K562 (cell line): Measurements from ENCODE around the gene NELL1. TPM values are rescaled to one million over a fixed set of nuclear protein-coding genes. Genes with fewer than 3 reads are reported as not detected.

ENCODE experiments used
- ATAC-seq: fragments of 200-7000 bp; cut with Tn5 transposase; 3 replicates; pipeline ENCODE4 v1.9.1; 2020; ENCODE audit warnings: moderate library complexity
- BruUV-seq: library from RNA; stranded (reverse); fragments of 400-500 nt; replicated peaks from 2 replicates; lab custom pipeline; 2021; lab: Mats Ljungman, UMichigan
- CTCF ChIA-PET: fragments of 300-600 bp; formaldehyde crosslinking; extraction: SDS; loops from one replicate; lab custom pipeline; 2021; ENCODE audit warnings: low intra/inter-chr PET ratio; lab: Yijun Ruan, JAX
- POLR2A ChIA-PET: fragments of 300-600, 350-650 bp; sonication (Branson Sonifier 250); formaldehyde crosslinking; extraction: SDS; loops from one replicate; lab custom pipeline; 2021; ENCODE audit warnings: antibody characterized with exemption, inconsistent platforms; lab: Yijun Ruan, JAX
- DNase-seq, 4 experiments: peaks; one replicate each; pipeline versions ENCODE4 v3.0.0 to v3.0.0-alpha.2; 2011 to 2018; ENCODE audit warnings: low spot score in 3 of 4, mixed read lengths in 3 of 4; ENCODE audit errors: extremely low read depth in 1 of 4
- FAIRE-seq: peaks from 2 replicates; lab custom pipeline; 2011; peaks lifted over from hg19 to GRCh38; lab: Jason Lieb, UNC
- H2AFZ ChIP-seq: 2 replicates; pipeline ENCODE4 v1.6.0; 2011; ENCODE audit warnings: low read depth, low read length, control low read depth, inconsistent platforms
- H3K27ac ChIP-seq: fragments of 200-600 bp; 3 replicates; pipeline ENCODE4 v1.8.0; 2011; ENCODE audit warnings: low read depth, mild to moderate bottlenecking, control low read depth, inconsistent platforms, low read length, moderate library complexity, mixed read lengths; ENCODE audit errors: extremely low read depth
- H3K27me3 ChIP-seq, 2 experiments: fragments of 300-600 bp in 1 of 2; 2 replicates in 1 of 2; 3 replicates in 1 of 2; pipeline versions ENCODE4 v1.6.0 to v1.8.0; 2011; ENCODE audit warnings: inconsistent platforms in 2 of 2, low read length in 2 of 2, mild to moderate bottlenecking in 1 of 2, mixed read lengths in 1 of 2, moderate library complexity in 1 of 2; ENCODE audit not compliant: control insufficient read depth in 2 of 2, insufficient read depth in 2 of 2
- H3K36me3 ChIP-seq: fragments of 300-600 bp; 3 replicates; pipeline ENCODE4 v1.8.0; 2011; ENCODE audit warnings: mild to moderate bottlenecking, low read length, inconsistent platforms; ENCODE audit not compliant: control insufficient read depth, insufficient read depth
- H3K4me1 ChIP-seq, 2 experiments: fragments of 200-600 bp in 1 of 2; replicated peaks in 1 of 2; 2 replicates in 1 of 2; 3 replicates in 1 of 2; pipeline versions ENCODE4 v1.5.1 to v1.8.0; 2011; ENCODE audit warnings: inconsistent platforms in 2 of 2, low read length in 2 of 2, mild to moderate bottlenecking in 1 of 2, mixed read lengths in 1 of 2, moderate library complexity in 1 of 2; ENCODE audit not compliant: control insufficient read depth in 2 of 2, insufficient read depth in 2 of 2
- H3K4me2 ChIP-seq: 2 replicates; pipeline ENCODE4 v1.6.1; 2011; ENCODE audit warnings: low read length, control low read depth, inconsistent platforms, mixed read lengths; ENCODE audit not compliant: insufficient read depth
- H3K4me3 ChIP-seq: fragments of 200-600 bp; sonication (generic), shearing (Covaris generic); 2 replicates; pipeline ENCODE4 v1.5.1; 2016; ENCODE audit warnings: control low read depth, inconsistent platforms
- H3K79me2 ChIP-seq: fragments of 200-600 bp; 3 replicates; pipeline ENCODE4 v1.8.0; 2011; ENCODE audit warnings: low read length, inconsistent platforms; ENCODE audit not compliant: control insufficient read depth, insufficient read depth
- H3K9ac ChIP-seq, 2 experiments: 2 replicates each; pipeline versions ENCODE4 v1.6.0 to v1.6.1; 2011; ENCODE audit warnings: low read depth in 2 of 2, low read length in 2 of 2, control low read depth in 1 of 2, inconsistent platforms in 1 of 2, mild to moderate bottlenecking in 1 of 2, mixed read lengths in 1 of 2; ENCODE audit not compliant: insufficient read depth in 1 of 2
- H3K9me1 ChIP-seq: one replicate; pipeline ENCODE4 v1.6.0; 2011; ENCODE audit warnings: inconsistent platforms, mild to moderate bottlenecking, low read length, moderate library complexity; ENCODE audit not compliant: control insufficient read depth, insufficient read depth
- H3K9me3 ChIP-seq: replicated peaks from 2 replicates; pipeline ENCODE4 v1.5.1; 2011; ENCODE audit warnings: low read depth, low read length, inconsistent platforms; ENCODE audit not compliant: control insufficient read depth, insufficient read depth
- H4K20me1 ChIP-seq: replicated peaks from 2 replicates; pipeline ENCODE4 v1.6.1; 2011; ENCODE audit warnings: low read length, inconsistent platforms, mixed read lengths; ENCODE audit not compliant: control insufficient read depth, insufficient read depth
- E2F1 ChIP-seq: sonication (generic); formaldehyde crosslinking; IDR thresholded peaks from 2 replicates; pipeline ENCODE4 v1.8.1; 2023; ENCODE audit warnings: mild to moderate bottlenecking, missing genetic modification reagents, moderate library complexity
- GABPB1 ChIP-seq: sonication (generic); formaldehyde crosslinking; IDR thresholded peaks from 2 replicates; pipeline ENCODE4 v1.8.0; 2022; ENCODE audit warnings: mild to moderate bottlenecking, missing genetic modification reagents
- HDAC2 ChIP-seq: fragments of 450-650 bp; IDR thresholded peaks from 2 replicates; pipeline ENCODE4 v1.6.1; 2016; ENCODE audit warnings: mild to moderate bottlenecking
- JUNB ChIP-seq: fragments of 450-650 bp; formaldehyde crosslinking; conservative IDR thresholded peaks from 2 replicates; pipeline ENCODE4 v1.4.0; 2020; ENCODE audit warnings: mild to moderate bottlenecking
- KDM5B ChIP-seq: fragments of 200-600 bp; sonication (generic); IDR thresholded peaks from 2 replicates; pipeline ENCODE4 v1.6.1; 2012; ENCODE audit warnings: low read depth, mild to moderate bottlenecking, moderate library complexity, low read length, control low read depth, inconsistent platforms; ENCODE audit not compliant: insufficient replicate concordance
- RBM14 ChIP-seq: fragments of 200-400 bp; formaldehyde crosslinking; IDR thresholded peaks from 2 replicates; pipeline ENCODE4 v1.6.1; 2018; ENCODE audit warnings: low read depth, mild to moderate bottlenecking, low read length, moderate library complexity, borderline replicate concordance; ENCODE audit not compliant: insufficient read depth
- ZHX1 ChIP-seq: fragments of 150-350 bp; conservative IDR thresholded peaks from 2 replicates; pipeline ENCODE4 v1.6.1; 2014; ENCODE audit warnings: low read length
- ZNF175 ChIP-seq: fragments of 200-800 bp; sonication (Bioruptor generic); IDR thresholded peaks from 2 replicates; pipeline ENCODE4 v1.6.1; 2016; ENCODE audit warnings: low read depth, mild to moderate bottlenecking, missing genetic modification characterization, missing compliant biosample characterization
- ZNF347 ChIP-seq: fragments of 450-650 bp; formaldehyde crosslinking; IDR thresholded peaks from 2 replicates; pipeline ENCODE4 v1.4.0; 2020; ENCODE audit warnings: low read depth, mild to moderate bottlenecking, moderate library complexity
- ZNF384 ChIP-seq: IDR thresholded peaks from 2 replicates; pipeline ENCODE4 v1.6.1; 2012; ENCODE audit warnings: low read depth, low read length, improper control_type of control experiment
- ZNF586 ChIP-seq: fragments of 450-650 bp; formaldehyde crosslinking; conservative IDR thresholded peaks from 2 replicates; pipeline ENCODE4 v1.4.0; 2020; ENCODE audit warnings: mild to moderate bottlenecking, moderate library complexity
- ZNF830 ChIP-seq: fragments of 250-450 bp; sonication (Bioruptor Pico); IDR thresholded peaks from 2 replicates; pipeline ENCODE4 v1.5.0; 2021; ENCODE audit warnings: mild to moderate bottlenecking
- ZSCAN29 ChIP-seq: fragments of 450-650 bp; IDR thresholded peaks from 2 replicates; pipeline ENCODE4 v1.6.1; 2017
- WGBS: fragments of 100-300 bp; shearing (Covaris generic); methylation state at CpG from one replicate; pipeline ENCODE4 v1.1.6; 2016; ENCODE audit warnings: low coverage, mixed read lengths; ENCODE audit not compliant: insufficient coverage; ENCODE audit errors: missing lambda C conversion rate; 5-methylcytosine and 5-hydroxymethylcytosine counted together
- in situ Hi-C: fragments of 300-500 bp; cut with MboI; formaldehyde crosslinking; loops from 4 replicates; pipeline ENCODE4 v1.15.0; 2018; ENCODE audit warnings: inconsistent platforms, mixed read lengths
- intact Hi-C: fragments of 100-400 bp; cut with micrococcal nuclease; formaldehyde crosslinking; loops from 2 replicates; pipeline ENCODE4 v1.14.2; 2022
- polyA plus RNA-seq, 8 experiments: library from polyadenylated mRNA; depleted of rRNA in 4 of 8; stranded (reverse) in 5 of 8; unstranded in 3 of 8; fragments of >200 nt; fragmentation: Nextera tagmentation in 2 of 8; fragmentation: Illumina TruSeq in 1 of 8; extraction: Ambion mirVana in 2 of 8; extraction: Trizol in 1 of 8; gene quantifications; 2 replicates each; pipeline versions ENCODE4 v1.2.1 to v1.2.3, GENCODE V29; 2011 to 2014; ENCODE audit warnings: inconsistent platforms in 1 of 8, missing spikeins in 1 of 8
- total RNA-seq, 7 experiments: library from RNA; depleted of rRNA in 6 of 7; stranded (reverse); fragments of >200 nt in 6 of 7; fragmentation: Illumina TruSeq in 2 of 7; extraction: Trizol in 2 of 7; gene quantifications; 2 replicates each; pipeline versions ENCODE4 v1.2.1 to v1.2.3, GENCODE V29; 2011 to 2021; ENCODE audit warnings: low replicate concordance in 1 of 7

The NELL1 gene
- total and polyA plus RNA-seq, 9 of the 15 experiments (the other 6 are each of a cell fraction or from before 2014, with no cell fraction given), result not detected

- 1% methylated on average over 45 of the region's 60 CpGs for WGBS
- intact Hi-C loops (loop anchor here (5.0 kb wide), 1 partner anchor 543 kb away; no protein-coding TSS in a partner anchor), in situ Hi-C loops (no loop called here)
- FAIRE-seq, result no peak
- Histone ChIP-seq H3K9ac (no peak overlapping the region), H3K27ac (no peak overlapping the region), H3K9me1 (no peaks in the 10 kb centered on the region), H3K79me2 (no peaks in the 10 kb centered on the region), H3K27me3 (peaks cover 3 to 26% of the 10 kb centered on the region in 2 experiments; a peak in 3 of 5 replicates), H3K4me2 (no peak overlapping the region), H3K9me3 (no peaks in the 10 kb centered on the region), H3K4me1 (no peaks in the 10 kb centered on the region; a peak in 1 of 5 replicates), H3K36me3 (no peaks in the 10 kb centered on the region), H2AFZ (no peak overlapping the region), H4K20me1 (no peaks in the 10 kb centered on the region), H3K4me3 (no peak overlapping the region)
- ATAC-seq, result no peak
- ChIA-PET CTCF (no interaction called here), POLR2A (interaction anchor here (0.6 kb wide), 1 partner anchor 21 kb away, joined by 3 read pairs; no protein-coding TSS in a partner anchor)
- BruUV-seq, result no TSS peak
- DNase-seq, result no peak
- no peak for TF ChIP-seq ZNF586 (CRISPR knock-in tag)
- TF ChIP-seq ZNF347 (CRISPR knock-in tag), result no peak
- no peak for TF ChIP-seq ZNF830
- no peak for TF ChIP-seq E2F1 (CRISPR knock-in tag)
- TF ChIP-seq ZNF384, result no peak
- TF ChIP-seq ZSCAN29, result no peak
- no peak for TF ChIP-seq RBM14
- no peak for TF ChIP-seq ZNF175 (CRISPR knock-in tag)
- no peak for TF ChIP-seq HDAC2
- no peak for TF ChIP-seq GABPB1 (CRISPR knock-in tag)
- TF ChIP-seq JUNB (CRISPR knock-in tag), result no peak
- TF ChIP-seq KDM5B, result no peak
- no peak for TF ChIP-seq ZHX1
Observed at GRCh38 chr11:20669820-20670684, 666 bp downstream of the NELL1 start.
